GDM1 (cell line): Measurements from ENCODE around the gene EXOSC9.

Experiments
- DNase-seq: peaks from one replicate; lab custom pipeline; 2025; lab: John Stamatoyannopoulos, UW

EXOSC9 gene

GRCh38 chr4:121824171-121824527, 23.0 kb downstream of the EXOSC9 start:
- DNase-seq = no peak

GRCh38 chr4:121824950-121825349, 23.8 kb downstream of the EXOSC9 start:
- DNase-seq = no peak

- no peak for DNase-seq
Observed at GRCh38 chr4:121827853-121828252, 26.7 kb downstream of the EXOSC9 start.

GRCh38 chr4:121829511-121829910, 28.4 kb downstream of the EXOSC9 start:
- no peak for DNase-seq

GRCh38 chr4:121838136-121838535, 37.0 kb downstream of the EXOSC9 start:
- DNase-seq = no peak

GRCh38 chr4:121842862-121843261, 41.7 kb downstream of the EXOSC9 start:
- no peak for DNase-seq

- DNase-seq = no peak
Observed at GRCh38 chr4:121846662-121847061, 45.5 kb downstream of the EXOSC9 start.

- no peak for DNase-seq
Observed at GRCh38 chr4:121851354-121851753, 50.2 kb downstream of the EXOSC9 start.

- DNase-seq = no peak
Observed at GRCh38 chr4:121860121-121860520, 59.0 kb downstream of the EXOSC9 start.

GRCh38 chr4:121861426-121861825, 60.3 kb downstream of the EXOSC9 start:
- no peak for DNase-seq

- no peak for DNase-seq
Observed at GRCh38 chr4:121863799-121864198, 62.7 kb downstream of the EXOSC9 start.
